NCI-H2196 (cell line): ENCODE data around the gene ACO2.
"Not testable (repeated sequence)": the region's sequence is repeated elsewhere in the genome, so short reads cannot be mapped to it uniquely, and the experiment has no call there.

Experiments used
- DNase-seq: peaks from one replicate; lab custom pipeline; 2025; ENCODE audit not compliant: unreplicated experiment; lab: John Stamatoyannopoulos, UW

ACO2 gene

GRCh38 chr22:41561788-41562187 is 92.9 kb downstream of the ACO2 start:
- no peak for DNase-seq

- DNase-seq: no peak
These were observed 93.5 kb downstream of the ACO2 start for GRCh38 chr22:41562461-41562860.

- DNase-seq: no peak
These were observed 94.3 kb downstream of the ACO2 start for GRCh38 chr22:41563051-41563711.

GRCh38 chr22:41564563-41564962 is 95.6 kb downstream of the ACO2 start:
- no peak for DNase-seq

- peak; percentile 18 for DNase-seq
These were observed 96.6 kb downstream of the ACO2 start for GRCh38 chr22:41565403-41566054.

GRCh38 chr22:41567512-41567768 is 98.5 kb downstream of the ACO2 start:
- no peak for DNase-seq

- no peak for DNase-seq
These were observed 99.9 kb downstream of the ACO2 start for GRCh38 chr22:41568811-41569210.

GRCh38 chr22:41570221-41570620 is 101.3 kb downstream of the ACO2 start:
- DNase-seq: no peak

- no peak for DNase-seq
These were observed 102.9 kb downstream of the ACO2 start for GRCh38 chr22:41571786-41572185.

- DNase-seq: not testable (repeated sequence)
These were observed 103.4 kb downstream of the ACO2 start for GRCh38 chr22:41572305-41572704.

GRCh38 chr22:41573677-41574076 is 104.8 kb downstream of the ACO2 start:
- DNase-seq: no peak

- DNase-seq: no peak
These were observed 106.0 kb downstream of the ACO2 start for GRCh38 chr22:41574847-41575381.

GRCh38 chr22:41575533-41575932 is 106.6 kb downstream of the ACO2 start:
- DNase-seq: no peak

- peak; percentile 44 for DNase-seq
These were observed 108.0 kb downstream of the ACO2 start for GRCh38 chr22:41576877-41577276.

- DNase-seq: no peak
These were observed 109.2 kb downstream of the ACO2 start for GRCh38 chr22:41578114-41578513.
